GM21360 (cell line): Measurements from ENCODE around the gene BICRAL.
"Not testable (repeated sequence)": the region's sequence is repeated elsewhere in the genome, so short reads cannot be mapped to it uniquely, and the experiment has no call there.

Source experiments
- ATAC-seq: cut with Tn5 transposase; IDR thresholded peaks from one replicate; pipeline ENCODE4 v1.9.1; 2021; ENCODE audit warnings: mild to moderate bottlenecking, moderate library complexity; ENCODE audit not compliant: unreplicated experiment

Gene BICRAL

DNA sequence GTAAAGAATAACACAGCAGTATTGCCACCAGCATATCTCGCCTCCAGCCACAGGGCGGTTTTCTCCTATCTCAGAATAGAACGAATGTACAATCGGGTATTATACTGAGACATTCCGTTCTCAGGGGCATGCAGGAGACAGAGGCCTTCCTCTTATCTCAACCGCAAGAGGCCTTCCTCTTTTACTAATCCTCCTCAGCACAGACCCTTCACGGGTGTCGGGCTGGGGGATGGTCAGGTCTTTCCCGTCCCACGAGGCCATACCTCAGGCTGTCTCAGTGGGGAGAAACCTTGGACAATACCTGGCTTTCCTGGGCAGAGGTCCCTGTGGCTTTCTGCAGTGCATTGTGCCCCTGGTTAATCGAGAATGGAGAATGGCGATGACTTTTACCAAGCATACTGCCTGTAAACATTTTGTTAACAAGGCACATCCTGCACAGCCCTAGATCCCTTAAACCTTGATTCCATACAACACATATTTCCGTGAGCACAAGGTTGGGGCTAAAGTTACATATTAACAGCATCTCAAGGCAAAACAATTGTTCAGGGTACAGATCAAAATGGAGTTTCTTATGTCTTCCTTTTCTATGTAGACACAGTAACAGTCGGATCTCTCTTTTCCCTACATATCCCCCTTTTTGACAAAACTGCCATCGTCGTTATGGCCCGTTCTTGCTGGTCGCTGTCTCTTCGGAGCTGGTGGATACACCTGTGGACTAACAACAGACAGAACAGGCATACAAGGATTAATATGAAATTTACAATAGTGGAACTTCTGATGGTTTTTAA is 112.4 kb downstream of the BICRAL start:
- not testable (repeated sequence) for ATAC-seq

- no peak for ATAC-seq
Measured at GRCh38 chr6:42896178-42896719, 114.4 kb downstream of the BICRAL start.

DNA sequence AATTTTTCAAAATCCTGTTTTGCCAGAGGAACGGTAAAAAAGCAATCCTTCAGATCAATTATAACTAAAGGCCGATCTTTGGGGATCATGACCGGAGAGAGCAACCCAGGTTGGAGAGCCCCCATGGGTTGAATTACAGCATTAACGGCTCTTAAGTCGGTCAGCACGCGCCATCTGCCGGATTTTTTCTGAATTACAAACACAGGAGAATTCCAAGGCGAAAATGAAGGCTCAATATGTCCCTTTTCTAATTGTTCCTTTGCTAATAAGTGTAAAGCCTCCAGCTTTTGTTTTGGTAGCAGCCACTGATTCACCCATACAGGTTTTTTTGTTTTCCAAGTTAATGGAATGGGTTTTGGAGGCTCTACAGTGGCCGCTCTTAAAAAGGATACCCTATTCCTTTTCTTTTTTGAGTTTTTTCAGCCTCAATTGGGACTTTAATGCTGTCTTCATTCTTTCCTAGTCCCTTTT is 117.1 kb downstream of the BICRAL start:
- ATAC-seq = no peak

DNA sequence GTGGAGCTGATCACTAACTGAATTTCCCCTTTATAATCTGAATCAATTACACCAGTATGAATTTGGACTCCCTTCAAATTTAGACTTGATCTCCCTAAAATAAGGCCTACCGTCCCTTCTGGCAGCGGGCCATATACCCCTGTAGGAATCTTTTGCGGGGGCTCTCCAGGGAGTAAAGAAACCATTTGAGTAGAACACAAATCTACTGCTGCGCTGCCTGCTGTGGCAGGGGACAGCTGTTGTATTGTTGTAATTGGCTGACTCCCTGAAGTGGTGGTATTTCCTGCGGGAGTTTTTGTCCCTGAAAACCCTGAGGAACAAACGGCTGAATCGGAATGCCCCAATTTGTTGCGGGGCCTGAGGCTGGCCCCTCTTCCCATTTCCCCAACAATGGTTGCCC is 118.0 kb downstream of the BICRAL start:
- no peak for ATAC-seq

DNA sequence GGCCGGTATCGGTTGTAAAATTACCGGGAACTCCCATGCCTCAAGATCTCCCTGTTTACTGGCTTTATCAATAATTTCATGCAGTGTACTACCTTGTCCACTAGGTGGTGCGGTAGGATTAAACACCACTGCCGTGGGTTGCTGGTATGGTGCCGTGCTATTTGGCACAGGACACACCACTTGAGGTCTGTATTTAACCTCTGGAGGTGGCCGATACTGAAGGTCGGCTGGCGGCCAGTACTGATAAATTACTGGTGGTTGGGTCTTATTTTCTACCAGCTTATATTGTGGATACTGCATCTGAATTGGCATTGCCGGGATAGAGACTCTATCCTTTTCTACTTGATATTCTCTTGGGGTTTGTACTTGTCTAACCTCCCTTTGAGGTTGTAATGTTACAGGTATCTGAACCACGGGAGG is 119.7 kb downstream of the BICRAL start:
- peak; percentile 57 for ATAC-seq

DNA sequence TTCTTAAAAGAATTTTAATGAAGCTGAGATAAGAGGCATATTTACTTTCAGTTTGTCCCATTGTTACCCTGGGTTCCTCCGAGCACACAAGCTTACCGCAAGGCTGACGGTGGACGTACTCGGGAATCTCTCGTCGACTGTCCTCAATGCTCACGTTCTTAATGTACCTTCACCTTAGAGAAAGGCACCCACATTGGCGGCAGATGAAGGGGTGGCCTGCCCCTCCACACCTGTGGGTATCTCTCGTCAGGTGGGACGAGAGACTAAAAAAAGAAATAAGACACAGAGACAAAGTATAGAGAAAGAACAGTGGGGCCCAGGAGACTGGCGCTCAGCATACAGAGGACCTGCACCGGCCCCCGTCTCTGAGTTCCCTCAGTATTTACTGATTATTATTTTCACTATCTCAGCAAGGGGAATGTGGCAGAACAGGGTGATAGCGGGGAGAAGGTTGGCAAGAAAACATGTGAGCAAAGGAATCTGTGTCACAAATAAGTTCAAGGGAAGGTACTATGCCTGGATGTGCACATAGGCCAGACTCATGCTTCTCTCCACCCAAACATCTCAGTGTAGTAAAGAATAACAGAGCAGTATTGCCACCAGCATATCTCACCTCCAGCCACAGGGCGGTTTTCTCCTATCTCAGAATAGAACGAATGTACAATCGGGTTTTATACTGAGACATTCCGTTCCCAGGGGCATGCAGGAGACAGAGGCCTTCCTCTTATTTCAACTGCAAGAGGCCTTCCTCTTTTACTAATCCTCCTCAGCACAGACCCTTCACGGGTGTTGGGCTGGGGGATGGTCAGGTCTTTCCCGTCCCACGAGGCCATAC is 120.8 kb downstream of the BICRAL start:
- ATAC-seq = not testable (repeated sequence)

GRCh38 chr6:42904467-42904866 is 122.6 kb downstream of the BICRAL start:
- ATAC-seq = no peak

GRCh38 chr6:42907336-42907735 is 125.5 kb downstream of the BICRAL start:
- ATAC-seq = no peak

DNA sequence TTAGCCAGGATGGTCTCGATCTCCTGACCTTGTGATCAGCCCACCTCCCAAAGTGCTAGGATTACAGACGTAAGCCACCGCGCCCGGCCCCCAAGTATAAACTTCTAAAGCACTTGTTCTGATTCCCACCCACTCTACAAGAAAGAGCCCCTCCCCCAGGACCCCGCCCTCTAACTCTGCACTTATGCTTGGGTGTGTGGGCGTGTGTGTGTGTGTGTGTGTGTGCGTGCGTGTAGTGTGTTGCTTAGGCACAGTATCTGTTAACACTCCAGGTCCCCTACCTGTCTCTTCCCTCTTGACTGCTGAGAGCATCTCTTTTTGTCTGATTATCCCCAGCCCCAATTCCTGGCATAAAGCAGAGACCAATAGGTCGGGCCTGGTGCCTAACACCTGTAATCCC is 128.0 kb downstream of the BICRAL start:
- no peak for ATAC-seq

GRCh38 chr6:42911171-42912021 is 129.5 kb downstream of the BICRAL start:
- no peak for ATAC-seq

- ATAC-seq = no peak
Measured at GRCh38 chr6:42914546-42914945, 132.7 kb downstream of the BICRAL start.

DNA sequence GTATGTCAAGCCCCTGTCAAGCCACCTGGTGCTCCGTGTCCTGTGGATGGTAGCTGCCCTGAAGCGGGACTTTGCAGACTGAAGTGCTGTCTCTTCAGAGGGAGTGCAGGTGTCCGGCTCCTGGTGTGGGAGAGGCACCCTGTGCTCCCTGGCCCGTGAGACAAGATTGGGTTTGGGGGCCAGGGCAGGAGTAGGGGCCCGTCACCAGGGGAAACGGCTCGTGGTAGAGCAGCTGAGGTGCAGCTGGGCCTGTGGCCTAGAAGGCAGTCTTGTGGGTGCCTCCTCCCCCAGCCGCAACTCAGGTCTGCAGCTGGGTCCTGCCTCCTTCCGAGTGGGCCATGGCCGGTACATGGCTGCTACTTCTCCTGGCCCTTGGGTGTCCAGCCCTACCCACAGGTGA is 133.9 kb downstream of the BICRAL start, which contains the start of gene PTCRA:
Gene PTCRA, plus strand, starts transcription at position 322 of the 400 bp plus-strand sequence. Its CDS starts 17 bp downstream, at position 339.
- no peak for ATAC-seq

DNA sequence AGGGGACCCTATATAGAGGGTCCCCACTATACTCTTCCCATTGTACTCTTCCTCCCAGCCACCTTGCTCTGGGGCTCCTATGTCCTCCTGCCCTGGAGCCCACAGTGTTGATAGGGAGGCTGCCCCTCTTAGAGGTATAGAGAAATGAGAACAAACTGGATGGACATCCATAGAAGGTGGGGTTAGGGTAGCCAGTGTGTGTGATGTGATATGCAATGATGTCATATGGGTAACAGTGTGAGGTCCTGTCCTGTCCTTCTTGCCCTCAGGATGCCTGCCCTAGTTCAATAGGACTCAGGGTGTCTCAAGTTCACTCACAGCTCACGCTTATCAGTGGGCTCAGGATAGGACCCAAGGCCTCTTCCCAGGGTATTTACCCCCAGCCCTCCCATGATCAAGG is 134.4 kb downstream of the BICRAL start:
- no peak for ATAC-seq
